Endothelial cell of umbilical vein (primary cell): Measurements from ENCODE around the gene CCSAP. TPM values are rescaled to one million over a fixed set of nuclear protein-coding genes. Genes with fewer than 3 reads are reported as not detected.

Experiments used
- BruUV-seq: library from RNA; stranded (reverse); fragments of 400-500 nt; replicated peaks from 2 replicates; lab custom pipeline; 2021; lab: Mats Ljungman, UMichigan
- CTCF ChIA-PET: fragments of 300-600, 350-600 bp; sonication (Branson Sonifier 250); formaldehyde crosslinking; loops from one replicate; lab custom pipeline; 2021; ENCODE audit warnings: antibody characterized with exemption, inconsistent platforms; lab: Charles Lee
- POLR2A ChIA-PET: fragments of 300-600, 350-600 bp; sonication (Branson Sonifier 250); formaldehyde crosslinking; loops from one replicate; lab custom pipeline; 2021; ENCODE audit warnings: antibody characterized with exemption, inconsistent platforms; lab: Charles Lee
- DNase-seq: peaks from one replicate; pipeline ENCODE4 v3.0.0-alpha.2; 2011; ENCODE audit warnings: low read depth, low spot score
- FAIRE-seq: peaks from 2 replicates; lab custom pipeline; 2011; peaks lifted over from hg19 to GRCh38; lab: Jason Lieb, UNC
- H2AFZ ChIP-seq: 2 replicates; pipeline ENCODE4 v1.6.0; 2012; ENCODE audit warnings: low read depth, low read length, control low read depth, inconsistent platforms
- H3K27ac ChIP-seq: 2 replicates; pipeline ENCODE4 v1.5.1; 2011; ENCODE audit warnings: low read depth, mild to moderate bottlenecking, control low read depth, low read length, moderate library complexity; ENCODE audit not compliant: insufficient read depth
- H3K27me3 ChIP-seq, 2 experiments: 2 replicates each; pipeline versions ENCODE4 v1.6.0 to v1.6.1; 2011; ENCODE audit warnings: low read length in 2 of 2, mixed read lengths in 1 of 2; ENCODE audit not compliant: control insufficient read depth in 2 of 2, insufficient read depth in 2 of 2
- H3K36me3 ChIP-seq, 2 experiments: 2 replicates in 1 of 2; 3 replicates in 1 of 2; pipeline ENCODE4 v1.5.1; 2011; ENCODE audit warnings: low read length in 2 of 2, mild to moderate bottlenecking in 1 of 2, moderate library complexity in 1 of 2; ENCODE audit not compliant: control insufficient read depth in 2 of 2, insufficient read depth in 2 of 2; ENCODE audit errors: extremely low read depth in 1 of 2
- H3K4me1 ChIP-seq: 3 replicates; pipeline ENCODE4 v1.5.1; 2011; ENCODE audit warnings: mild to moderate bottlenecking, low read length; ENCODE audit not compliant: control insufficient read depth, insufficient read depth; ENCODE audit errors: extremely low read depth
- H3K4me2 ChIP-seq: 2 replicates; pipeline ENCODE4 v1.6.1; 2011; ENCODE audit warnings: low read length, control low read depth, mixed read lengths; ENCODE audit not compliant: insufficient read depth
- H3K4me3 ChIP-seq, 3 experiments: fragments of 200-600 bp in 1 of 3; sonication (generic), shearing (Covaris generic) in 1 of 3; replicated peaks in 1 of 3; 2 replicates each; pipeline ENCODE4 v1.5.1; 2011 to 2016; ENCODE audit warnings: control low read depth in 3 of 3, low read length in 3 of 3, mild to moderate bottlenecking in 2 of 3, inconsistent platforms in 1 of 3, low read depth in 1 of 3, moderate library complexity in 1 of 3; ENCODE audit not compliant: insufficient read depth in 1 of 3
- H3K79me2 ChIP-seq: 2 replicates; pipeline ENCODE4 v1.6.0; 2012; ENCODE audit warnings: low read length, inconsistent platforms; ENCODE audit not compliant: control insufficient read depth, insufficient read depth
- H3K9ac ChIP-seq: replicated peaks from 2 replicates; pipeline ENCODE3; 2011; ENCODE audit warnings: low read length, control low read depth; ENCODE audit not compliant: insufficient read depth; ENCODE audit errors: extremely low read depth
- H3K9me1 ChIP-seq: replicated peaks from 3 replicates; pipeline ENCODE4 v1.6.0; 2011; ENCODE audit warnings: mild to moderate bottlenecking, low read length; ENCODE audit not compliant: control insufficient read depth, insufficient read depth; ENCODE audit errors: extremely low read depth
- H3K9me3 ChIP-seq: replicated peaks from 2 replicates; pipeline ENCODE4 v1.5.1; 2012; ENCODE audit warnings: low read length, inconsistent platforms; ENCODE audit not compliant: control insufficient read depth, insufficient read depth
- H4K20me1 ChIP-seq: replicated peaks from 2 replicates; pipeline ENCODE3; 2011; ENCODE audit warnings: mild to moderate bottlenecking, low read length; ENCODE audit not compliant: control insufficient read depth, insufficient read depth; ENCODE audit errors: extremely low read depth
- EZH2 ChIP-seq: IDR thresholded peaks from 2 replicates; pipeline ENCODE4 v1.6.1; 2012; ENCODE audit warnings: borderline replicate concordance, low read depth, mild to moderate bottlenecking, moderate library complexity, low read length, inconsistent platforms; ENCODE audit not compliant: severe bottlenecking
- FOS ChIP-seq: IDR thresholded peaks from 2 replicates; pipeline ENCODE4 v1.6.1; 2011; ENCODE audit warnings: mild to moderate bottlenecking, low read length, moderate library complexity, borderline replicate concordance; ENCODE audit not compliant: insufficient read depth
- GATA2 ChIP-seq: IDR thresholded peaks from 2 replicates; pipeline ENCODE4 v1.7.0; 2011; ENCODE audit warnings: low read depth, mild to moderate bottlenecking, moderate library complexity, mixed read lengths, low read length; ENCODE audit not compliant: insufficient read length, insufficient read depth
- JUN ChIP-seq: IDR thresholded peaks from 2 replicates; pipeline ENCODE4 v1.6.1; 2011; ENCODE audit warnings: borderline replicate concordance, low read depth; ENCODE audit not compliant: insufficient read length, insufficient read depth
- MYC ChIP-seq: IDR thresholded peaks from one replicate; pipeline ENCODE4 v1.6.1; 2011; ENCODE audit warnings: mild to moderate bottlenecking, low read depth, low read length
- POLR2A ChIP-seq: IDR thresholded peaks from 2 replicates; pipeline ENCODE4 v1.6.1; 2012; ENCODE audit warnings: low read depth, mild to moderate bottlenecking, control low read depth, low read length
- POLR2AphosphoS5 ChIP-seq: IDR thresholded peaks from 2 replicates; pipeline ENCODE4 v1.6.1; 2012; ENCODE audit warnings: low read depth, mild to moderate bottlenecking, control low read depth, low read length, moderate library complexity; ENCODE audit not compliant: insufficient read depth
- dilution Hi-C: fragments of 300-500 bp; cut with MboI; formaldehyde crosslinking; loops from one replicate; pipeline ENCODE4 v1.15.0; 2019; ENCODE audit warnings: low sequenced_read_pairs; ENCODE audit not compliant: extremely low pct_ligation_motif_present
- intact Hi-C: fragments of 100-400 bp; cut with micrococcal nuclease; formaldehyde crosslinking; loops from one replicate; pipeline ENCODE4 v1.10.0; 2022
- polyA plus RNA-seq, 4 experiments: library from polyadenylated mRNA; depleted of rRNA in 3 of 4; stranded (reverse) in 3 of 4; unstranded in 1 of 4; fragments of >200 nt; gene quantifications; 2 replicates each; pipeline versions ENCODE4 v1.2.1 to v1.2.3, GENCODE V29; 2011 to 2012; ENCODE audit warnings: missing spikeins in 1 of 4
- total RNA-seq: library from RNA; stranded (reverse); gene quantifications from 2 replicates; pipeline ENCODE4 v1.2.3, GENCODE V29; 2021
- TF ChIP-seq, protein P1 (sequence below), 2 donors: IDR thresholded peaks; 1 replicate in 1 of 2; 2 replicates in 1 of 2; pipeline ENCODE4 v1.5.1; 2011; ENCODE audit warnings: low read length in 2 of 2, mild to moderate bottlenecking in 2 of 2, moderate library complexity in 2 of 2, control low read depth in 1 of 2, inconsistent platforms in 1 of 2, low read depth in 1 of 2; ENCODE audit not compliant: insufficient read depth in 1 of 2; ENCODE audit errors: extremely low read depth in 1 of 2
- TF ChIP-seq, protein P2 (sequence below): IDR thresholded peaks from 2 replicates; pipeline ENCODE4 v1.6.1; 2011; ENCODE audit not compliant: insufficient read depth, insufficient read length

CCSAP gene
- total and polyA plus RNA-seq, 2 donors (not counting 3 experiments of a cell fraction or from before 2014, with no cell fraction given): 1.3 to 5.7 TPM

- CTCF ChIA-PET: interaction anchor here (0.8 to 1.2 kb wide), 2 partner anchors 8 to 10 kb away, joined by 3 to 4 read pairs; no protein-coding TSS in a partner anchor
- H2AFZ ChIP-seq: no peak overlapping the region
- FAIRE-seq (no peak), DNase-seq (no peak)
- POLR2A ChIA-PET: no interaction called here
- H3K4me3 ChIP-seq: no peak overlapping the region
- H3K4me1 ChIP-seq: no peaks in the 10 kb centered on the region
- H3K9me1 ChIP-seq: no peaks in the 10 kb centered on the region
- BruUV-seq: no TSS peak
- no peaks in the 10 kb centered on the region for H3K79me2 ChIP-seq
- no peaks in the 10 kb centered on the region for H3K9me3 ChIP-seq
- H3K9ac ChIP-seq: no peak overlapping the region
- H3K4me2 ChIP-seq: no peak overlapping the region
- H3K36me3 ChIP-seq: no peaks in the 10 kb centered on the region
- dilution Hi-C loops (no loop called here), intact Hi-C loops (no loop called here)
- H4K20me1 ChIP-seq: no peaks in the 10 kb centered on the region
- peaks cover 2% of the 10 kb centered on the region in 2 experiments for H3K27me3 ChIP-seq
- no peak overlapping the region for H3K27ac ChIP-seq
- no peak for TF ChIP-seq FOS
- TF ChIP-seq EZH2: no peak
- no peak for TF ChIP-seq JUN
- TF ChIP-seq POLR2AphosphoS5: no peak
- TF ChIP-seq, protein P1, sequence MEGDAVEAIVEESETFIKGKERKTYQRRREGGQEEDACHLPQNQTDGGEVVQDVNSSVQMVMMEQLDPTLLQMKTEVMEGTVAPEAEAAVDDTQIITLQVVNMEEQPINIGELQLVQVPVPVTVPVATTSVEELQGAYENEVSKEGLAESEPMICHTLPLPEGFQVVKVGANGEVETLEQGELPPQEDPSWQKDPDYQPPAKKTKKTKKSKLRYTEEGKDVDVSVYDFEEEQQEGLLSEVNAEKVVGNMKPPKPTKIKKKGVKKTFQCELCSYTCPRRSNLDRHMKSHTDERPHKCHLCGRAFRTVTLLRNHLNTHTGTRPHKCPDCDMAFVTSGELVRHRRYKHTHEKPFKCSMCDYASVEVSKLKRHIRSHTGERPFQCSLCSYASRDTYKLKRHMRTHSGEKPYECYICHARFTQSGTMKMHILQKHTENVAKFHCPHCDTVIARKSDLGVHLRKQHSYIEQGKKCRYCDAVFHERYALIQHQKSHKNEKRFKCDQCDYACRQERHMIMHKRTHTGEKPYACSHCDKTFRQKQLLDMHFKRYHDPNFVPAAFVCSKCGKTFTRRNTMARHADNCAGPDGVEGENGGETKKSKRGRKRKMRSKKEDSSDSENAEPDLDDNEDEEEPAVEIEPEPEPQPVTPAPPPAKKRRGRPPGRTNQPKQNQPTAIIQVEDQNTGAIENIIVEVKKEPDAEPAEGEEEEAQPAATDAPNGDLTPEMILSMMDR (IDR thresholded peaks at IDR 0.05; ENCODE audit: extremely low read depth in 1 of 2, insufficient read depth in 1 of 2, low read depth in 1 of 2, low read length in 2 of 2): no peak
- TF ChIP-seq MYC: no peak
- TF ChIP-seq POLR2A: no peak
- TF ChIP-seq, protein P2, sequence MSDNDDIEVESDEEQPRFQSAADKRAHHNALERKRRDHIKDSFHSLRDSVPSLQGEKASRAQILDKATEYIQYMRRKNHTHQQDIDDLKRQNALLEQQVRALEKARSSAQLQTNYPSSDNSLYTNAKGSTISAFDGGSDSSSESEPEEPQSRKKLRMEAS: no peak
- no peak for TF ChIP-seq GATA2
Measured at GRCh38 chr1:229372251-229372650, 29.4 kb upstream of the CCSAP start.
